ENCODE results near the gene ETDB. TPM values are rescaled to one million over a fixed set of nuclear protein-coding genes. Genes with fewer than 3 reads are reported as not detected.
"Not testable (repeated sequence)": the region's sequence is repeated elsewhere in the genome, so short reads cannot be mapped to it uniquely, and the experiment has no call there.

ETDB gene
- total and polyA plus RNA-seq, 4 donors: not detected

DNA sequence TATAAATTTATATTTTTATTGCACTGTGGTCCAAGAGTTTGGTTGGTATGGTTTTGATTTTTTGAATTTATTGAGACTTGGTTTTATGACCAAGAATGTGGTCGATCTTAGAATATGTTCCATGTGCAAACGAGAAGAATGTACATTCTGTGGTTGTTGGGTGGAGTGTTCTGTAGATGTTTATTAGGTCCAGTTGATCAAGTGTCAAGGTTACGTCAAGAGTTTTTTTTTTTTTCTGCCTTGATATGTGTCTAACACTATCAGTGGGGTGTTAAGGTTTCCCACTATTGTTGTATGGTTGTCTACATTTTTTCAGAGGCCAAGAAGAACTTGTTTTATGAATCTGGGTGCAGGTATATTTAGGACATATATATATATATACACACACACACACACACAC lies 10.8 kb downstream of the ETDB start:
- H3K36me3 ChIP-seq (ENCODE audit: control insufficient read depth in 1 of 2, insufficient read depth in 2 of 2, low read length in 1 of 2): no peaks in the 10 kb centered on the region
- H3K9me3 ChIP-seq (ENCODE audit: control insufficient read depth, low read length): peaks cover 1% of the 10 kb centered on the region
- 71 to 91% methylated on average over 3 of the region's 3 CpGs for WGBS, 2 donors
- H3K27ac ChIP-seq (ENCODE audit: low read depth in 1 of 2, low read length in 2 of 2): no peak overlapping the region
- no peak overlapping the region for H3K4me3 ChIP-seq (ENCODE audit: low read length in 2 of 2)
- intact Hi-C loops (cut with DNase I): no loop called here
- H3K27me3 ChIP-seq (ENCODE audit: control insufficient read depth in 1 of 2, insufficient read depth in 2 of 2, low read length in 1 of 2): no peaks in the 10 kb centered on the region
- no peak for ATAC-seq (ENCODE audit: low FRiP score)
- no peak for DNase-seq
- H3K4me1 ChIP-seq (ENCODE audit: control insufficient read depth in 1 of 2, insufficient read depth in 2 of 2, low read length in 2 of 2): no peaks in the 10 kb centered on the region

- Histone ChIP-seq H3K27ac (ENCODE audit: low read depth in 1 of 2, low read length in 2 of 2) (no peak overlapping the region), H3K9me3 (ENCODE audit: control insufficient read depth, low read length) (no peaks in the 10 kb centered on the region), H3K4me3 (ENCODE audit: low read length in 2 of 2) (no peak overlapping the region), H3K27me3 (ENCODE audit: control insufficient read depth in 1 of 2, insufficient read depth in 2 of 2, low read length in 1 of 2) (no peaks in the 10 kb centered on the region), H3K4me1 (ENCODE audit: control insufficient read depth in 1 of 2, insufficient read depth in 2 of 2, low read length in 2 of 2) (no peaks in the 10 kb centered on the region), H3K36me3 (ENCODE audit: control insufficient read depth in 1 of 2, insufficient read depth in 2 of 2, low read length in 1 of 2) (no peaks in the 10 kb centered on the region)
- ATAC-seq (ENCODE audit: low FRiP score) (no peak), DNase-seq (no peak)
- 56 to 67% methylated on average over 10 of the region's 10 CpGs for WGBS, 2 donors
- intact Hi-C loops (cut with DNase I): no loop called here
These were observed 20.9 kb downstream of the ETDB start for GRCh38 chrX:135099493-135099783.

GRCh38 chrX:135097196-135097744 lies 23.1 kb downstream of the ETDB start:
- H3K27ac ChIP-seq (ENCODE audit: low read depth in 1 of 2, low read length in 2 of 2); H3K4me1 ChIP-seq (ENCODE audit: control insufficient read depth in 1 of 2, insufficient read depth in 2 of 2, low read length in 2 of 2); DNase-seq; ATAC-seq (ENCODE audit: low FRiP score); H3K9me3 ChIP-seq (ENCODE audit: control insufficient read depth, low read length); intact Hi-C loops (cut with DNase I); H3K36me3 ChIP-seq (ENCODE audit: control insufficient read depth in 1 of 2, insufficient read depth in 2 of 2, low read length in 1 of 2); H3K27me3 ChIP-seq (ENCODE audit: control insufficient read depth in 1 of 2, insufficient read depth in 2 of 2, low read length in 1 of 2): not testable (repeated sequence)
- 13 to 42% methylated on average over 15 of the region's 15 CpGs for WGBS, 2 donors
- peak overlapping the region in 1 of 2 donors; percentile 10 for H3K4me3 ChIP-seq (ENCODE audit: low read length in 2 of 2)

- H3K27ac ChIP-seq (ENCODE audit: low read depth in 1 of 2, low read length in 2 of 2): no peak overlapping the region
- DNase-seq (no peak), ATAC-seq (ENCODE audit: low FRiP score) (no peak)
- H3K9me3 ChIP-seq (ENCODE audit: control insufficient read depth, low read length): no peaks in the 10 kb centered on the region
- H3K36me3 ChIP-seq (ENCODE audit: control insufficient read depth in 1 of 2, insufficient read depth in 2 of 2, low read length in 1 of 2): no peaks in the 10 kb centered on the region
- intact Hi-C loops (cut with DNase I): no loop called here
- no peaks in the 10 kb centered on the region for H3K4me1 ChIP-seq (ENCODE audit: control insufficient read depth in 1 of 2, insufficient read depth in 2 of 2, low read length in 2 of 2)
- no peak overlapping the region for H3K4me3 ChIP-seq (ENCODE audit: low read length in 2 of 2)
- WGBS, 2 donors: 83 to 96% methylated on average over 5 of the region's 5 CpGs
- H3K27me3 ChIP-seq (ENCODE audit: control insufficient read depth in 1 of 2, insufficient read depth in 2 of 2, low read length in 1 of 2): no peaks in the 10 kb centered on the region
These were observed 24.6 kb downstream of the ETDB start for GRCh38 chrX:135095715-135096114.

DNA sequence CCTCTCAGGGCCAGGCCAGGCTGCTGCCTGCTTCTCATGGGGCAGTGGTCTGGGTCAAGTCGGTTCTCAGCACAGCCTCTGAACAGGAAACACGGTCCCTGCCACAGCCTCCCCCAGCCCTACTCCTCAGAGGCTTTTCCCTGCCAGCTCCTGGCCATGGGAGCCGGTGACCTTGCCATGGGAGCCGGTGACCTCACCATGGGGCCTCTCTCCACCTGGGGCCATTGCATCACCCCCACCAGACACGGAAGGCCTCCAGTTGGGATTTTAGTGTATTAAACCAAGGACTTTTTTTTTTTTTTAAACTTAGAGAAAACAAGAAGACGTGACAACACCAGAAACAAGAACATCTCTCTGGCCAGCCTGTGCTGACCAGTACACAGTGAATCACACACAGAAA lies 25.6 kb downstream of the ETDB start:
- intact Hi-C loops (cut with DNase I): no loop called here
- ATAC-seq (ENCODE audit: low FRiP score): no peak
- H3K27ac ChIP-seq (ENCODE audit: low read depth in 1 of 2, low read length in 2 of 2): no peak overlapping the region
- H3K4me1 ChIP-seq (ENCODE audit: control insufficient read depth in 1 of 2, insufficient read depth in 2 of 2, low read length in 2 of 2): no peaks in the 10 kb centered on the region
- 65 to 68% methylated on average over 6 of the region's 6 CpGs for WGBS, 2 donors
- H3K27me3 ChIP-seq (ENCODE audit: control insufficient read depth in 1 of 2, insufficient read depth in 2 of 2, low read length in 1 of 2): no peaks in the 10 kb centered on the region
- no peaks in the 10 kb centered on the region for H3K36me3 ChIP-seq (ENCODE audit: control insufficient read depth in 1 of 2, insufficient read depth in 2 of 2, low read length in 1 of 2)
- H3K9me3 ChIP-seq (ENCODE audit: control insufficient read depth, low read length): no peaks in the 10 kb centered on the region
- H3K4me3 ChIP-seq (ENCODE audit: low read length in 2 of 2): no peak overlapping the region
- DNase-seq: no peak

- no peak for ATAC-seq (ENCODE audit: low FRiP score)
- H3K27ac ChIP-seq (ENCODE audit: low read depth in 1 of 2, low read length in 2 of 2): no peak overlapping the region
- intact Hi-C loops (cut with DNase I): loop anchor here in 1 of 2 donors (5.0 kb wide), 1 partner anchor 127 kb away; no protein-coding TSS in a partner anchor
- no peaks in the 10 kb centered on the region for H3K27me3 ChIP-seq (ENCODE audit: control insufficient read depth in 1 of 2, insufficient read depth in 2 of 2, low read length in 1 of 2)
- no peak overlapping the region for H3K4me3 ChIP-seq (ENCODE audit: low read length in 2 of 2)
- WGBS, 2 donors: 84 to 94% methylated on average over 3 of the region's 3 CpGs
- H3K9me3 ChIP-seq (ENCODE audit: control insufficient read depth, low read length): no peaks in the 10 kb centered on the region
- H3K4me1 ChIP-seq (ENCODE audit: control insufficient read depth in 1 of 2, insufficient read depth in 2 of 2, low read length in 2 of 2): no peaks in the 10 kb centered on the region
- H3K36me3 ChIP-seq (ENCODE audit: control insufficient read depth in 1 of 2, insufficient read depth in 2 of 2, low read length in 1 of 2): no peaks in the 10 kb centered on the region
- no peak for DNase-seq
These were observed 31.2 kb downstream of the ETDB start for GRCh38 chrX:135089126-135089525.

DNA sequence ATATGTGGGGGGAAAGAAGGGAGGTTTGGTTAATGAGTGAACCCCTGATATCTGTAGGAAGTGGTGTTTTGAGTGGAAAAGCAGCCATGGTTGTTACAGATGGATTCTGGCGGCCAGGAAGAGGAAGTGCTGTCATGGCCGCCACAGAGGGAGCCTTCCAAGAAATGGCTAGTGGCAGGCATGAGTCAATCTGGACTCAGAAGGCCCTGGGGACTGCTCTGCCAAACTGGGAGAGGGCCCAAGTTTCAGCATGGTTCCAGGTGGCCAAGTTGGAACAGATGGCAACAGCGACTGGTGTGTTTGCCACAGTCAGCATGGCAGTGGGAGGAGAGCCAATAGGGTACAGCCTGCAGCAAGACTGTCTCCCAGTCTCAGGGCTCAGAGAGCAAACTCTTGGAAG lies 32.5 kb downstream of the ETDB start:
- Histone ChIP-seq H3K27ac (ENCODE audit: low read depth in 1 of 2, low read length in 2 of 2) (no peak overlapping the region), H3K36me3 (ENCODE audit: control insufficient read depth in 1 of 2, insufficient read depth in 2 of 2, low read length in 1 of 2) (no peaks in the 10 kb centered on the region), H3K4me1 (ENCODE audit: control insufficient read depth in 1 of 2, insufficient read depth in 2 of 2, low read length in 2 of 2) (no peaks in the 10 kb centered on the region), H3K27me3 (ENCODE audit: control insufficient read depth in 1 of 2, insufficient read depth in 2 of 2, low read length in 1 of 2) (no peaks in the 10 kb centered on the region), H3K9me3 (ENCODE audit: control insufficient read depth, low read length) (no peaks in the 10 kb centered on the region), H3K4me3 (ENCODE audit: low read length in 2 of 2) (no peak overlapping the region)
- WGBS, 2 donors: 47 to 59% methylated on average over 3 of the region's 3 CpGs
- ATAC-seq (ENCODE audit: low FRiP score): no peak
- no peak for DNase-seq
- intact Hi-C loops (cut with DNase I): loop anchor here (2.0 to 5.0 kb wide), 2 partner anchors 123 to 126 kb away; no protein-coding TSS in a partner anchor

- Histone ChIP-seq H3K9me3 (ENCODE audit: control insufficient read depth, low read length) (no peaks in the 10 kb centered on the region), H3K4me3 (ENCODE audit: low read length in 2 of 2) (no peak overlapping the region), H3K27me3 (ENCODE audit: control insufficient read depth in 1 of 2, insufficient read depth in 2 of 2, low read length in 1 of 2) (no peaks in the 10 kb centered on the region), H3K4me1 (ENCODE audit: control insufficient read depth in 1 of 2, insufficient read depth in 2 of 2, low read length in 2 of 2) (no peaks in the 10 kb centered on the region), H3K36me3 (ENCODE audit: control insufficient read depth in 1 of 2, insufficient read depth in 2 of 2, low read length in 1 of 2) (no peaks in the 10 kb centered on the region), H3K27ac (ENCODE audit: low read depth in 1 of 2, low read length in 2 of 2) (no peak overlapping the region)
- DNase-seq (no peak), ATAC-seq (ENCODE audit: low FRiP score) (peak; percentile 71)
- intact Hi-C loops (cut with DNase I): loop anchor here (2.0 to 5.0 kb wide), 2 partner anchors 122 to 124 kb away; no protein-coding TSS in a partner anchor
- 6 to 7% methylated on average over 4 of the region's 4 CpGs for WGBS, 2 donors
These were observed 34.0 kb downstream of the ETDB start for GRCh38 chrX:135086197-135086854.

- no peak for ATAC-seq (ENCODE audit: low FRiP score)
- no peak for DNase-seq
- Histone ChIP-seq H3K4me3 (ENCODE audit: low read length in 2 of 2) (no peak overlapping the region), H3K9me3 (ENCODE audit: control insufficient read depth, low read length) (no peaks in the 10 kb centered on the region), H3K36me3 (ENCODE audit: control insufficient read depth in 1 of 2, insufficient read depth in 2 of 2, low read length in 1 of 2) (no peaks in the 10 kb centered on the region), H3K27me3 (ENCODE audit: control insufficient read depth in 1 of 2, insufficient read depth in 2 of 2, low read length in 1 of 2) (no peaks in the 10 kb centered on the region), H3K4me1 (ENCODE audit: control insufficient read depth in 1 of 2, insufficient read depth in 2 of 2, low read length in 2 of 2) (no peaks in the 10 kb centered on the region), H3K27ac (ENCODE audit: low read depth in 1 of 2, low read length in 2 of 2) (no peak overlapping the region)
- 54 to 79% methylated on average over 2 of the region's 2 CpGs for WGBS, 2 donors
- intact Hi-C loops (cut with DNase I): no loop called here
These were observed 38.5 kb downstream of the ETDB start for GRCh38 chrX:135081693-135082404.

All from aorta (tissue), 5 donors.